MM.1S (cell line): ENCODE measurements around the gene DHRSX.

Experiments
- EZH2 ChIP-seq: fragments of 300-600 bp; sonication (generic); optimal IDR thresholded peaks from 2 replicates; pipeline ENCODE3; 2017; ENCODE audit warnings: low read depth, mild to moderate bottlenecking, antibody characterized with exemption, low read length, mixed read lengths
- EZH2phosphoT487 ChIP-seq: fragments of 300-600 bp; sonication (generic); IDR thresholded peaks from 2 replicates; pipeline ENCODE4 v1.6.1; 2018; ENCODE audit warnings: antibody characterized with exemption, low read length
- TF ChIP-seq, protein P1 (sequence below): fragments of 300-600 bp; sonication (generic); IDR thresholded peaks from 2 replicates; pipeline ENCODE4 v1.5.1; 2016; ENCODE audit warnings: antibody characterized with exemption, low read length, mixed read lengths

DNA sequence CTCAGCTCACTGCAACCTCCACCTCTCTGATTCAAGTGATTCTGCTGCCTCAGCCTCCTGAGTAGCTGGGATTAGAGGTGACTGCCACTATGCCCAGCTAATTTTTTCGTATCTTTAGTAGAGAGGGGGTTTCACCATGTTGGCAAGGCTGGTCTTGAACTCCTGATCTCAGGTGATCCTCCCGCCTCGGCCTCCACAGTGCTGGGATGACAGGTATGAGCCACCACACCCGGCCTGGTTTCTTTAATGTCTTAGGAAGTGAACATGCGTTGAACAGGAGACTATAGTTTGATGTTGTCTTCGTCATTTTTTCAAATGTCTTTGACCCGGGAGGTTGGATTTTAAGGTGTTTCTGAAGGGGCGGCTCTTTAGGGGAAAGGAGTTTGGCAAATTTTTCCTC lies 91.0 kb downstream of the DHRSX start:
- TF ChIP-seq, protein P1, sequence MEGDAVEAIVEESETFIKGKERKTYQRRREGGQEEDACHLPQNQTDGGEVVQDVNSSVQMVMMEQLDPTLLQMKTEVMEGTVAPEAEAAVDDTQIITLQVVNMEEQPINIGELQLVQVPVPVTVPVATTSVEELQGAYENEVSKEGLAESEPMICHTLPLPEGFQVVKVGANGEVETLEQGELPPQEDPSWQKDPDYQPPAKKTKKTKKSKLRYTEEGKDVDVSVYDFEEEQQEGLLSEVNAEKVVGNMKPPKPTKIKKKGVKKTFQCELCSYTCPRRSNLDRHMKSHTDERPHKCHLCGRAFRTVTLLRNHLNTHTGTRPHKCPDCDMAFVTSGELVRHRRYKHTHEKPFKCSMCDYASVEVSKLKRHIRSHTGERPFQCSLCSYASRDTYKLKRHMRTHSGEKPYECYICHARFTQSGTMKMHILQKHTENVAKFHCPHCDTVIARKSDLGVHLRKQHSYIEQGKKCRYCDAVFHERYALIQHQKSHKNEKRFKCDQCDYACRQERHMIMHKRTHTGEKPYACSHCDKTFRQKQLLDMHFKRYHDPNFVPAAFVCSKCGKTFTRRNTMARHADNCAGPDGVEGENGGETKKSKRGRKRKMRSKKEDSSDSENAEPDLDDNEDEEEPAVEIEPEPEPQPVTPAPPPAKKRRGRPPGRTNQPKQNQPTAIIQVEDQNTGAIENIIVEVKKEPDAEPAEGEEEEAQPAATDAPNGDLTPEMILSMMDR, result no peak
- TF ChIP-seq EZH2 (no peak), EZH2phosphoT487 (no peak)
